PC-3 (cell line): Measurements from ENCODE around the gene TRPM7. TPM values are rescaled to one million over a fixed set of nuclear protein-coding genes. Genes with fewer than 3 reads are reported as not detected.

Experiments used
- ATAC-seq: fragments of 200-7000 bp; cut with Tn5 transposase; 2 replicates; pipeline ENCODE4 v1.9.1; 2020; ENCODE audit warnings: mild to moderate bottlenecking, moderate library complexity
- BruUV-seq: library from RNA; stranded (reverse); fragments of 400-500 nt; replicated peaks from 2 replicates; lab custom pipeline; 2021; lab: Mats Ljungman, UMichigan
- CTCF ChIA-PET: fragments of 300-600 bp; sonication (Branson Sonifier 250); formaldehyde crosslinking; loops from one replicate; lab custom pipeline; 2022; ENCODE audit warnings: antibody characterized with exemption; lab: Charles Lee
- POLR2A ChIA-PET: fragments of 300-600 bp; sonication (Branson Sonifier 250); formaldehyde crosslinking; loops from one replicate; lab custom pipeline; 2022; ENCODE audit warnings: antibody characterized with exemption; ENCODE audit not compliant: unreplicated experiment; lab: Charles Lee
- DNase-seq: peaks from one replicate; pipeline ENCODE4 v3.0.0-alpha.2; 2015
- H2AFZ ChIP-seq: fragments of 300-600 bp; sonication (generic); 2 replicates; pipeline ENCODE4 v1.6.0; 2016; ENCODE audit warnings: antibody characterized with exemption, low read length
- H3F3A ChIP-seq: fragments of 300-600 bp; sonication (generic); one replicate; pipeline ENCODE4 v1.6.0; 2017; ENCODE audit warnings: antibody characterized with exemption, low read length, control low read depth, mild to moderate bottlenecking; ENCODE audit not compliant: unreplicated experiment
- H3K27ac ChIP-seq: fragments of 300-600 bp; sonication (generic); 2 replicates; pipeline ENCODE4 v1.5.1; 2016; ENCODE audit warnings: mild to moderate bottlenecking, low read length
- H3K27me3 ChIP-seq: fragments of 300-600 bp; sonication (generic); 2 replicates; pipeline ENCODE4 v1.6.1; 2016; ENCODE audit warnings: low read length, mixed read lengths
- H3K36me3 ChIP-seq: fragments of 300-600 bp; sonication (generic); 2 replicates; pipeline ENCODE4 v1.6.1; 2016; ENCODE audit warnings: low read depth, mixed run types, low read length, mixed read lengths
- H3K4me1 ChIP-seq: fragments of 300-600 bp; sonication (generic); 2 replicates; pipeline ENCODE4 v1.5.1; 2016; ENCODE audit warnings: low read length; ENCODE audit not compliant: insufficient read depth
- H3K4me2 ChIP-seq: fragments of 300-600 bp; sonication (generic); 2 replicates; pipeline ENCODE4 v1.6.0; 2016; ENCODE audit warnings: low read length
- H3K4me3 ChIP-seq: fragments of 300-600 bp; sonication (generic); 2 replicates; pipeline ENCODE4 v1.5.1; 2016; ENCODE audit warnings: mild to moderate bottlenecking, low read length, mixed read lengths
- H3K79me2 ChIP-seq: fragments of 300-600 bp; sonication (generic); 2 replicates; pipeline ENCODE4 v1.6.1; 2017; ENCODE audit warnings: low read length, mixed read lengths
- H3K9ac ChIP-seq: fragments of 300-600 bp; sonication (generic); 2 replicates; pipeline ENCODE4 v1.6.0; 2016; ENCODE audit warnings: mild to moderate bottlenecking, low read length
- H3K9me2 ChIP-seq: fragments of 300-600 bp; sonication (generic); replicated peaks from 2 replicates; pipeline ENCODE4 v1.6.1; 2016; ENCODE audit warnings: mixed run types, low read length, mixed read lengths
- H3K9me3 ChIP-seq: fragments of 300-600 bp; sonication (generic); 2 replicates; pipeline ENCODE4 v1.6.1; 2016; ENCODE audit warnings: low read length, mixed read lengths
- H4K20me1 ChIP-seq: fragments of 300-600 bp; sonication (generic); 2 replicates; pipeline ENCODE4 v1.6.1; 2016; ENCODE audit warnings: low read length, mixed read lengths
- CTCF ChIP-seq: fragments of 300-600 bp; sonication (generic); conservative IDR thresholded peaks from 2 replicates; pipeline ENCODE4 v1.5.1; 2017; ENCODE audit warnings: antibody characterized with exemption, low read depth, mild to moderate bottlenecking, low read length
- EZH2 ChIP-seq: fragments of 300-600 bp; sonication (generic); IDR thresholded peaks from one replicate; pipeline ENCODE4 v1.6.1; 2017; ENCODE audit warnings: antibody characterized with exemption, mild to moderate bottlenecking, low read length; ENCODE audit not compliant: unreplicated experiment
- EZH2phosphoT487 ChIP-seq: fragments of 300-600 bp; sonication (generic); IDR thresholded peaks from 2 replicates; pipeline ENCODE4 v1.6.1; 2018; ENCODE audit warnings: mild to moderate bottlenecking, antibody characterized with exemption, low read length, borderline replicate concordance
- intact Hi-C: fragments of 100-400 bp; cut with micrococcal nuclease; formaldehyde crosslinking; loops from 2 replicates; pipeline ENCODE4 v1.9.0; 2023
- total RNA-seq: library from RNA; depleted of rRNA; stranded (reverse); fragments of >200 nt; gene quantifications from 2 replicates; pipeline ENCODE4 v1.2.3, GENCODE V29; 2014

Gene TRPM7
- total RNA-seq, 1 experiment from 2014 or later, result 13.3 TPM

- Histone ChIP-seq H3K9me3 (no peaks in the 10 kb centered on the region), H3K27me3 (no peaks in the 10 kb centered on the region), H3K27ac (no peak overlapping the region), H3K4me2 (no peak overlapping the region), H4K20me1 (no peaks in the 10 kb centered on the region), H2AFZ (no peak overlapping the region), H3K36me3 (no peaks in the 10 kb centered on the region), H3K79me2 (peaks cover 39% of the 10 kb centered on the region), H3K4me3 (no peak overlapping the region), H3K9me2 (no peaks in the 10 kb centered on the region), H3F3A (no peaks in the 10 kb centered on the region), H3K4me1 (no peaks in the 10 kb centered on the region), H3K9ac (no peak overlapping the region)
- ChIA-PET POLR2A (no interaction called here), CTCF (no interaction called here)
- no TSS peak for BruUV-seq
- DNase-seq, result no peak
- TF ChIP-seq EZH2 (no peak), CTCF (no peak), EZH2phosphoT487 (no peak)
- ATAC-seq, result no peak
- intact Hi-C loops, result no loop called here
These were observed 16.5 kb downstream of the TRPM7 start for GRCh38 chr15:50670115-50670514.

- Histone ChIP-seq H3K79me2 (peaks cover 36% of the 10 kb centered on the region), H3K27ac (no peak overlapping the region), H3K9me2 (no peaks in the 10 kb centered on the region), H3F3A (no peaks in the 10 kb centered on the region), H3K27me3 (no peaks in the 10 kb centered on the region), H4K20me1 (no peaks in the 10 kb centered on the region), H3K4me1 (no peaks in the 10 kb centered on the region), H3K9me3 (no peaks in the 10 kb centered on the region), H3K36me3 (no peaks in the 10 kb centered on the region), H3K4me3 (no peak overlapping the region), H2AFZ (no peak overlapping the region), H3K9ac (no peak overlapping the region), H3K4me2 (no peak overlapping the region)
- DNase-seq, result no peak
- TF ChIP-seq EZH2phosphoT487 (no peak), EZH2 (no peak), CTCF (no peak)
- ChIA-PET POLR2A (no interaction called here), CTCF (no interaction called here)
- intact Hi-C loops, result no loop called here
- no TSS peak for BruUV-seq
- no peak for ATAC-seq
These were observed 17.0 kb downstream of the TRPM7 start for GRCh38 chr15:50669611-50670010.

GRCh38 chr15:50665938-50666337, 20.7 kb downstream of the TRPM7 start:
- POLR2A ChIA-PET, result no interaction called here
- Histone ChIP-seq H3K9me2 (no peaks in the 10 kb centered on the region), H3K9ac (no peak overlapping the region), H2AFZ (no peak overlapping the region), H3K9me3 (no peaks in the 10 kb centered on the region), H3K36me3 (no peaks in the 10 kb centered on the region), H3K4me3 (no peak overlapping the region), H3F3A (no peaks in the 10 kb centered on the region), H3K27ac (no peak overlapping the region), H4K20me1 (no peaks in the 10 kb centered on the region), H3K4me2 (no peak overlapping the region), H3K79me2 (0 out of 2 replicates have a peak, but pooled peaks cover 20% of the 10 kb centered on the region), H3K27me3 (no peaks in the 10 kb centered on the region), H3K4me1 (no peaks in the 10 kb centered on the region)
- CTCF ChIA-PET, result no interaction called here
- TF ChIP-seq CTCF, result no peak
- no peak for TF ChIP-seq EZH2phosphoT487
- no peak for TF ChIP-seq EZH2
- intact Hi-C loops, result no loop called here
- BruUV-seq, result no TSS peak
- DNase-seq, result no peak
- ATAC-seq, result no peak
